IMR-90 (cell line): ENCODE data around the gene GPX4. TPM values are rescaled to one million over a fixed set of nuclear protein-coding genes. Genes with fewer than 3 reads are reported as not detected.

ENCODE experiments used
- CHD1 ChIP-seq: IDR thresholded peaks from 2 replicates; pipeline ENCODE4 v1.6.1; 2012; ENCODE audit warnings: low read depth, low read length, improper control_type of control experiment
- polyA plus RNA-seq, 3 experiments: library from polyadenylated mRNA; depleted of rRNA; stranded (reverse); fragments of >200 nt; gene quantifications; 2 replicates each; pipeline ENCODE4 v1.2.3, GENCODE V29; 2012; ENCODE audit warnings: low replicate concordance in 1 of 3
- total RNA-seq: library from RNA; depleted of rRNA; stranded (reverse); fragments of >200 nt; gene quantifications from 2 replicates; pipeline ENCODE4 v1.2.3, GENCODE V29; 2012
- TF ChIP-seq, protein P1 (sequence below): conservative IDR thresholded peaks from 2 replicates; pipeline ENCODE4 v1.5.1; 2012; ENCODE audit warnings: mild to moderate bottlenecking, low read depth, low read length, improper control_type of control experiment

GPX4 gene
- total and polyA plus RNA-seq, 2 of the 4 experiments (the other 2 are of a cell fraction): 357 to 1,083 TPM

DNA sequence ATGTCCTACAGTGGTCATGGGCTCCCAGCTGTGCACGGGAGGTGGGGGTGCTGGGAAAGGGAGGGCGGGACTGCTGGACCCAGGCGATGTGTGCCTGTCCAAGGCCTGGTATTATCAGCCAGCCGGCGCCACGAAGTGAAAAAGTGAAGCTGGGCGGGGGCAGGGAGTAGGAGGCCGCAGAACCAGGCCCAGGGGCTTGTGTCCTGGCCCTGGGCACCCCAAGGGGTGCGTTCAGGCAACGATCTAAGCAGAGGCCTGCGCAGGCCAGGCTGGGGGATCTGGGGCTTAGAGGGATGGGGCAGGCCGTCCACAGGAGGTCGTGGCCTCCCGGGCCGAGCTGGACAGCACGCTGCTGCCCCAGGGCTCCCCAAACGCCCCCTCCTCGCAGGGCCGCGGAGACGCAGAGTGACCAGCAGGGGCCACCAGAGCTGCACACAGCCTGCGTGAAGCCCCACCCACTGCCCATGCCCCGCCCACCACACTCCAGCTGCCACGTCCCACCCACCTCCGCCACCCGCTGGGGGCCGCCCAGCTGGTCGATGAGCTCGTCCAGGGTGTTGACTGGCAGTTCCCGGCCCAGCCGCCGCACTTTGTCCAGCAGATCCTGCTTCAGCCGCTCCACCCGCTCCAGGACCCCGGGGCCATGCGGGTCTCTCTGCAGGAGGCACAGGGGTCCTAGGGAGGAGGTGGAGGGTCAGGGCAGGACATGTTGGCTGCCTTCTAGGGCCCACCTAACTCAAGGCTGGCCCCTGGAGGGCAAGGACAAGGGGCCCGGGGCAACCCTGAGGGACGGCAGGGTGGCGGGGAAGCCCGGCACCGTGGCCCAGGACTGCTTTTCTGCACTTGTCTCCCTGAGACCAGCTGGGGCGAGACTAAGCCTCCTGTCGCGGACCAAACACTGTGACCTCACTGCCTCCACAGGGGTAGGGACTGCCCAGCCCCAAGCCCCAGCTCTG is 9.5 kb downstream of the GPX4 start (continued):
- TF ChIP-seq, protein P1, sequence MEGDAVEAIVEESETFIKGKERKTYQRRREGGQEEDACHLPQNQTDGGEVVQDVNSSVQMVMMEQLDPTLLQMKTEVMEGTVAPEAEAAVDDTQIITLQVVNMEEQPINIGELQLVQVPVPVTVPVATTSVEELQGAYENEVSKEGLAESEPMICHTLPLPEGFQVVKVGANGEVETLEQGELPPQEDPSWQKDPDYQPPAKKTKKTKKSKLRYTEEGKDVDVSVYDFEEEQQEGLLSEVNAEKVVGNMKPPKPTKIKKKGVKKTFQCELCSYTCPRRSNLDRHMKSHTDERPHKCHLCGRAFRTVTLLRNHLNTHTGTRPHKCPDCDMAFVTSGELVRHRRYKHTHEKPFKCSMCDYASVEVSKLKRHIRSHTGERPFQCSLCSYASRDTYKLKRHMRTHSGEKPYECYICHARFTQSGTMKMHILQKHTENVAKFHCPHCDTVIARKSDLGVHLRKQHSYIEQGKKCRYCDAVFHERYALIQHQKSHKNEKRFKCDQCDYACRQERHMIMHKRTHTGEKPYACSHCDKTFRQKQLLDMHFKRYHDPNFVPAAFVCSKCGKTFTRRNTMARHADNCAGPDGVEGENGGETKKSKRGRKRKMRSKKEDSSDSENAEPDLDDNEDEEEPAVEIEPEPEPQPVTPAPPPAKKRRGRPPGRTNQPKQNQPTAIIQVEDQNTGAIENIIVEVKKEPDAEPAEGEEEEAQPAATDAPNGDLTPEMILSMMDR: peak; percentile 82
- no peak for TF ChIP-seq CHD1
